Measurements from ENCODE around the gene NUDT1.
"Not testable (repeated sequence)": the region's sequence is repeated elsewhere in the genome, so short reads cannot be mapped to it uniquely, and the experiment has no call there.

NUDT1 gene

GRCh38 chr7:2264158-2264557 is 22.1 kb downstream of the NUDT1 start:
- FAIRE-seq, result no peak
- DNase-seq (ENCODE audit: insufficient read length, low spot score), result no peak

GRCh38 chr7:2266911-2267310 is 24.9 kb downstream of the NUDT1 start:
- DNase-seq (ENCODE audit: insufficient read length, low spot score), result no peak
- FAIRE-seq, result no peak

- not testable (repeated sequence) for FAIRE-seq; DNase-seq (ENCODE audit: insufficient read length, low spot score)
Measured at GRCh38 chr7:2269089-2269990, 27.3 kb downstream of the NUDT1 start.

- DNase-seq (ENCODE audit: insufficient read length, low spot score) (peak; percentile 63), FAIRE-seq (no peak)
Measured at GRCh38 chr7:2269991-2270460, 28.0 kb downstream of the NUDT1 start.

GRCh38 chr7:2270495-2270894 is 28.5 kb downstream of the NUDT1 start:
- FAIRE-seq, result no peak
- no peak for DNase-seq (ENCODE audit: insufficient read length, low spot score)

- FAIRE-seq, result no peak
Measured at GRCh38 chr7:2271273-2272026, 29.4 kb downstream of the NUDT1 start.

GRCh38 chr7:2272031-2272430 is 30.0 kb downstream of the NUDT1 start:
- DNase-seq (ENCODE audit: insufficient read length, low spot score) (no peak), FAIRE-seq (no peak)

More at GRCh38 chr7:2271273-2272026, 29.4 kb downstream of the NUDT1 start:
- no peak for DNase-seq (ENCODE audit: insufficient read length, low spot score)

- no peak for FAIRE-seq
- no peak for DNase-seq (ENCODE audit: insufficient read length, low spot score)
Measured at GRCh38 chr7:2273866-2274265, 31.8 kb downstream of the NUDT1 start.

GRCh38 chr7:2274666-2275065 is 32.6 kb downstream of the NUDT1 start:
- no peak for DNase-seq (ENCODE audit: insufficient read length, low spot score)
- FAIRE-seq, result no peak

GRCh38 chr7:2275101-2275500 is 33.1 kb downstream of the NUDT1 start:
- FAIRE-seq, result no peak
- no peak for DNase-seq (ENCODE audit: insufficient read length, low spot score)

- DNase-seq (ENCODE audit: insufficient read length, low spot score) (no peak), FAIRE-seq (no peak)
Measured at GRCh38 chr7:2276107-2276506, 34.1 kb downstream of the NUDT1 start.

- no peak for FAIRE-seq
- no peak for DNase-seq (ENCODE audit: insufficient read length, low spot score)
Measured at GRCh38 chr7:2278026-2278425, 36.0 kb downstream of the NUDT1 start.

- FAIRE-seq, result no peak
- DNase-seq (ENCODE audit: insufficient read length, low spot score), result no peak
Measured at GRCh38 chr7:2279896-2280295, 37.9 kb downstream of the NUDT1 start.

- DNase-seq (ENCODE audit: insufficient read length, low spot score), result no peak
- FAIRE-seq, result no peak
Measured at GRCh38 chr7:2280424-2280823, 38.4 kb downstream of the NUDT1 start.

GRCh38 chr7:2281541-2281940 is 39.5 kb downstream of the NUDT1 start:
- FAIRE-seq (no peak), DNase-seq (ENCODE audit: insufficient read length, low spot score) (no peak)

- DNase-seq (ENCODE audit: insufficient read length, low spot score) (no peak), FAIRE-seq (no peak)
Measured at GRCh38 chr7:2282185-2282751, 40.2 kb downstream of the NUDT1 start.

GRCh38 chr7:2283074-2283473 is 41.0 kb downstream of the NUDT1 start:
- FAIRE-seq, result no peak
- no peak for DNase-seq (ENCODE audit: insufficient read length, low spot score)

- FAIRE-seq, result no peak
- no peak for DNase-seq (ENCODE audit: insufficient read length, low spot score)
Measured at GRCh38 chr7:2287745-2288144, 45.7 kb downstream of the NUDT1 start.

GRCh38 chr7:2288503-2288902 is 46.5 kb downstream of the NUDT1 start:
- DNase-seq (ENCODE audit: insufficient read length, low spot score), result no peak
- no peak for FAIRE-seq

GRCh38 chr7:2289111-2289586 is 47.1 kb downstream of the NUDT1 start:
- FAIRE-seq (no peak), DNase-seq (ENCODE audit: insufficient read length, low spot score) (no peak)

GRCh38 chr7:2289621-2290020 is 47.6 kb downstream of the NUDT1 start:
- FAIRE-seq, result no peak
- DNase-seq (ENCODE audit: insufficient read length, low spot score), result no peak
